Hematopoietic multipotent progenitor cell treated with erythropoietin and hydrocortisone succinate and interleukin-3 and kit ligand, for 17 days (in vitro differentiated cells): Measurements from ENCODE around the gene DUSP28.

ENCODE experiments used
- DNase-seq: peaks from one replicate; pipeline ENCODE4 v3.0.0-alpha.2; 2015; ENCODE audit warnings: low spot score

Gene DUSP28

GRCh38 chr2:240586919-240587800, 27.0 kb downstream of the DUSP28 start:
- no peak for DNase-seq

- DNase-seq: no peak
Observed at GRCh38 chr2:240588006-240588655, 28.0 kb downstream of the DUSP28 start.

GRCh38 chr2:240588669-240589068, 28.5 kb downstream of the DUSP28 start:
- DNase-seq: no peak

- no peak for DNase-seq
Observed at GRCh38 chr2:240589375-240589774, 29.2 kb downstream of the DUSP28 start.

- DNase-seq: no peak
Observed at GRCh38 chr2:240589850-240590525, 29.8 kb downstream of the DUSP28 start.

GRCh38 chr2:240590681-240591111, 30.5 kb downstream of the DUSP28 start:
- DNase-seq: no peak

GRCh38 chr2:240591226-240591625, 31.1 kb downstream of the DUSP28 start:
- no peak for DNase-seq

- no peak for DNase-seq
Observed at GRCh38 chr2:240591784-240592183, 31.6 kb downstream of the DUSP28 start.

GRCh38 chr2:240593026-240593702, 33.0 kb downstream of the DUSP28 start:
- DNase-seq: no peak

- no peak for DNase-seq
Observed at GRCh38 chr2:240593703-240594451, 33.7 kb downstream of the DUSP28 start.

- DNase-seq: no peak
Observed at GRCh38 chr2:240594511-240595380, 34.6 kb downstream of the DUSP28 start.

GRCh38 chr2:240595381-240596079, 35.4 kb downstream of the DUSP28 start:
- DNase-seq: no peak

GRCh38 chr2:240596080-240596460, 35.9 kb downstream of the DUSP28 start:
- DNase-seq: no peak

GRCh38 chr2:240596491-240596931, 36.4 kb downstream of the DUSP28 start:
- DNase-seq: no peak

GRCh38 chr2:240597054-240597418, 36.9 kb downstream of the DUSP28 start:
- DNase-seq: no peak

GRCh38 chr2:240597419-240598181, 37.4 kb downstream of the DUSP28 start:
- DNase-seq: no peak

GRCh38 chr2:240598311-240598911, 38.3 kb downstream of the DUSP28 start:
- no peak for DNase-seq

GRCh38 chr2:240599141-240599583, 39.0 kb downstream of the DUSP28 start:
- DNase-seq: no peak
